ENCODE measurements around the gene CTAGE1.
"Not testable (repeated sequence)": the region's sequence is repeated elsewhere in the genome, so short reads cannot be mapped to it uniquely, and the experiment has no call there.

CTAGE1 gene

DNA sequence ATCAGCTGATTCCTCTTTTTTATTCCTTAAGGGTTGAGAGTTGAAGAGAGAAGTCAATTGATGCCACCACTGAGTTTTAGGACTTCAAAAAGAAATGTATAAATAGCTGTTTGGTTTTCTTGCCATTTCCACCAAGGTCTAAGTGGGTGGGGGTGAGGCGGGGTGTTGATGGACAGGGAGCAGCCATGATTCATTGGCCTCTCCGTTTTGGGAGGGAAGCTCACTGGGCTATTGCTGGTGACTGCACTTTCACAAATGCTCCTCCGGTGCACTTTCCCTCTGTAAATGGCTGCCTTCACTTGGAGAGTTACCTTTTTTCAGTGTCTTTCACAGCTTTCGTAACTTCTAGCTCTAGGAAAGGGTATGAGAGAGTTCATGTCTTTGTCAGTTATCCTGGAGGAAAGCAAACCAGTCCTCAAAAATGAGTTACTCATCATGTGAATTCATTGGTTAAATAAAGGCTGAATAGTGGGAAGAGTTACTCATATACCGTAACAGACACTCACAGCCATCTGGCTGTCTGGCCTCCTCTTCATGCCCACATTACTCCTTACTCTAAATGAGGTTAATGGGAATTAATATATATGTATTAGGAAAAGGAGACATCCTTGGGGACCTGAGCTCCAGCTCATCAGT, 17.4 kb upstream of the CTAGE1 start:
- DNase-seq: no peak

DNA sequence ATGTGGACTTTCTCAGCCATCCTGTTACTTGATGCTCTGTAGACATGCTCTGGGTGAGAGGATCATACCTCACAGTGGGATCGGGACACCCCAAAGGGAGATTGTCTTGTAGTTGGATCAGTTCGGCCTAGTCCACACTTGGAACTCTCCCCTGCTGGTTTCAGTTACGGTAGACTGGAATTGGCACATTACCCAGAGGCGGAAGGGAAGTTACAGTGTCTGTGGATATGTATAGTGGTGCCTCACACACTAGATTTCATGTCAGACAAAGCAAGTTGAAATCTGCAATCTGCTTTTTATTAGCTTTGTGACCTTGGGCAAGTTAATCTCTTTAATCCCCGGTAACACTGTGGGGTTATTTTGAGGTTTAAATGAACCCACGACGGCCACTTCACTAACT, 16.2 kb upstream of the CTAGE1 start:
- DNase-seq: no peak

DNA sequence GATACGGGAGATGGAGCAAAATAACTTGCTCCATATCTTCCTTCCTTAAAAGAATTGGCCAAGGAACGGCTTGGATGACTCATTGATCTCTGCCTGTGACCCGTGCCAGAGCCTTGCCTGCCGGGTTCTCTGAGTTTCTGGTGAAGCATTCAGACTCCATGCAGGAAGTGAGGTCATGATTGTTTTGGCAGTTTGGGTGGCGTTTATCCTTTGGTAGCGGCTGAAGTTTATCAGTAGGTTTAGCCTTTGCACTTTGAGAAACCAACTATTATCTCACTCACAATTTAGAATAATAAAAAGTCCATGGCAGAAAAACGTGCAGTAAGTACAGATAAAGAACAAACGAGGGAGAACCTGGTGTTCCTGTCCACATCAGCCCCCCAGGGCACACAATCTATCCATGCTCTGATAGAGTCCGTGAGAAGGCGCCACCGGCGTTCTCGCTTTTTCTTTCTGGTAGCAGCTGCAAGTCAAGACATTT, 15.0 kb upstream of the CTAGE1 start:
- DNase-seq: no peak

DNA sequence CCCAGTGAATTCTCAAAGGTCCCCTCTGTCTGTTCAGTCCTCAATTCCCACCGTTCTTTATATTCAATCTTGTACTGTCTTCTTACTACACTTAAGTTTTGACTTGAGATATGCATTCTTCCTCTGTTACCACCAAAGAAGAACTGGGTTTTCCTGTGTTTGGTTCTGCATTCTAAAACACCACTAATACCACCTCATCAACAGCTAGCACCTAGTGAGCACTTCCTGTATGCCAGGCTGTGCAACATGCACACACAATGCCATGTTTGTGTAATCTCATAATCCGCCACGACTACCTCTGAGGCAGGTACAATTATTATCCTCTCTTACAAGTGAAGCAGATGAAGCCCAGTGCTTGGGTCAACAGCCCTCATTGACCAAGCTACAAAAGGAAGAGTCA, 11.8 kb upstream of the CTAGE1 start:
- no peak for DNase-seq

DNA sequence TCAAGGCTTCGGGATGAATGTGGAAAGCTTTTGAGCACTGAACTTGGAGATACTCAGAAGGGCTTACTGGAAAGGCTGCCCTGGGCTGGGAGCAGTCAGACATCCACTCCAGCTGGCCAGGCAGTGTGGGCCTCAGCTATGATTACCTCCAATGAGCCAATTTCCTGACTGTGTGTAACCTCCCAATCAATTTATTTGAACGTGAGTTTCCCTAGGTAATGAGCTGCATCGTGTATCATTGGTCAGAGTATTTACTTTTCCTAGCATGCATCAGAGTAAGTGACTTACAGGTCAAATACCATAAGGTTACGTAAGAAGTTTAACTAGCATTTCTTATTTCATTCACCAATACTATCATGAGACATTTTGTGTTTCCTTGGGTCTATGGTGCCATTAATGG, 11.0 kb upstream of the CTAGE1 start:
- DNase-seq: no peak

DNA sequence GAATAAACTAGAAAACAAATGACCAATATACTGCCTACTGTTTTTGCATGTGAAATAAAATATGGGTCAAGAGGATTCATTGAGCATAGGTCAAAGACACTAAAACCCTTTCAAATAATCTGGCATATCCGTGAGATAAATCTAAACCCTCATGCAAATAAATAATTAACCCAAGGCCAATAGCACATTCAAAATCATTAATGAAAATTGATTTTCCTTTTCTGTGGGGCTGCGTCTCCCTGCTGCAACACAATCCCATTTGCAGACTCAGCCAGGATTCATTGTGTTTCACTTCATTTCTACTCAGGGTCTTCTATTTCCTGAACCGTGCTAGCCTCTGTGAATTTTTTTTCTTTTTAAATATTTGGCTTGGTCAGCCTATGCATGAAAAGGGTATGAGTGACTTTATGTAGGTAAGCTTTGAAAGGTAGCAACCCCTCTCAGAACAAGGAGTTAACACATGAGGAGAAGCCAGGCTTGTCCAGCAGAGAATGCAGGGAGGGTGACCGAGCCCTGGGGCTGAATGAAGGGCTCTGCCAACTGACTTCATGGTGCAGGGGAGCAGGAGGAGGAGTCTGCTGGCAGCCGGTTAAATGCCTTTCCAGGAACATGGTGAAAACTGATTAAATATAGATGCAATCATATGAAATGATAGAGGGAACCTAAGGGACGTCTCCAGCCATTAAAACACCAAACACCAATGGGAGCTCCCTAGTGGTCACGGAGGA, 10.3 kb upstream of the CTAGE1 start:
- no peak for DNase-seq

DNA sequence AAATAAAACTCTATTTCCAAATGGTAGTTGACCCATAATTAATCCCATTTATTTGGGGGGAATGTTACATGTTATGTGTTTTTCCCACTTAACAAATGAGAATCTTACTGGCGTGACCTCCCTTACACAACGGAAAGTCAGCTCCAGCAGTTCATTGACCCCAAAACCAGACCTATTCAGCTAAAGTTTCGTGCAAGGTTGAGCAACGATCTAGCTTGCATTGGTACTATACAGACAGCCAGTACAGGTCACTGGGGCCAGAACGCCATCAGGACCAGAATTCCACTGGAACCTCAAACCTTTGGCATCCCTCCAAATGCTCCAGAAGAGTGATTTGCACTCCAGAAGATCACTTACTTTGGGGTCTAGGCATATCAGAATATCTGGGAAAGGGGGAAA, 6.8 kb upstream of the CTAGE1 start:
- DNase-seq: no peak

DNA sequence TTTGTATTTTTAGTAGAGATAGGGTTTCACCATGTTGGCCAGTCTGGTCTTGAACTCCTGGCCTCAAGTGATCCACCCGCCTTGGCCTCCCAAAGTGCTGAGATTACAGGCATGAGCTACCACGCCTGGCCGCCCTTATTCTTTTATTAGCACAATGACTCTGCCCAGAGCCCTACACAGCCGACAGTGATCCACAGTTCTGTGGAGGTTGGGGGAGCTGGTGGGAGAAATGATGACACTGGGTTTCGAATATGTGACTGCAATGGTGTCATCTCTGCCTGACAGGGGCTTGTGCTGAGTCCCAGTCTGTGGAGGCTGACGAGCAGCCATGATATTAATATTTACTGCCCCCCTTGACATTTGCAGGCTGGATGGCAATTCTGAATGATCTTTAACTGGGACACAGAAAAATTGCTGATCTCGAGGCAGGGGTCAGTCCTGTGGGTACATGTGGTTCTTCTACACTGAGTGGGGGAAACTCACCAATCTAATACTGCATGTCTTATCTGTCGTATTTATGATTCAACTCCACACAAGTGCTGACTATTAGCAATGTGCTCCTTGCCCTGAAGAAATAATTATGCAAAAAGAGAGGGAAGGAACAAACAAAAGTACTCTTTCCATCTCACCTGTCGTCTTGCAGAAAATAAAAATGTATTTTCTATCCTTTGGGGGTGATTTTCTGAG, 6.3 kb upstream of the CTAGE1 start:
- no peak for DNase-seq

DNA sequence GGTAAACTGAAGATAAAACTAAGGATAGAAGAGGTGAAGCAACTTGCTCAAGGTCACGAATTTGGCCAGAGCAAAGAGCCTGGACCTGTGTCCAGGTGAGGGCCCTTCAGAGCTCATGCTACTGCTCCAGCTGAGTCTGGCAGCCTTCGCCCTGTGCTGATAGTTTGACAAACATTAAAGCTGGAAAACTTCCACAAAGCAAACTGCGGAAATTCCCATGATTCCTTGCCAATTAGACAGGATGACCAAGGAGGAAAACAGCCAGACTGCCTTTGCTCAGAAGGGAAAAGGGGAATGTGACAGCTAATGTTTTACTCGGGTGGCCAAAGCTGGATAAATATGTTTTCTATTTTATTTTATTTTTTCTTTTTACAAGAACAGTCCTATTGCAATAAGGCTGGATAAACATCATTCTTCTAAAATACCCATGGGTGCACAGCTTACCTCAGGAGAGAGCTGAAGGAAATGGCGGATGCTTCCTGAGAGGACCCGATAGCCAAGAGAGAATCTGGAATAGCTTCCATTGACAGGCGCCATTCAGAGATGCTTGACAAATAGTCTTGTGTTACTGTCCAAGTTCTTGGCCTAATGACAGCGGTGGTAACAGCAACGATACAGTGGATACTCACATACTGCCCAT, 5.3 kb upstream of the CTAGE1 start:
- DNase-seq: no peak

DNA sequence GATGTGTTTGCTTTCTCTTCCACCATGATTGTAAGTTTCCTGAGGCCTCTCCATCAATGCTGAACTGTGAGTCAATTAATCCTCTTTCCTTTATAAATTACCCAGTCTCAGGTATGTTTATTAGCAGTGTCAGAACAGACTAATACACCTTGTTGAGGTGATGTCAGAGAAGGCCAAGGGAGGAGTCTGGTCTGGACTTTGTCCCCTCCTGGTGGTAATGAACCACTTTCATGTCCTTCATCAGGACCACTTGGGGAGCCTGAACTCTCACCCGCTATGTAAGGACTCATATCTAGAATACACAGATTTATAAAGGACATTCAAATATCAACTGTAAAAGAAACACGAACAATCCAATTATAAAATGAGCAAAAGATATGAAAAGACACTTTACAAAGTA, 2.9 kb upstream of the CTAGE1 start:
- no peak for DNase-seq

DNA sequence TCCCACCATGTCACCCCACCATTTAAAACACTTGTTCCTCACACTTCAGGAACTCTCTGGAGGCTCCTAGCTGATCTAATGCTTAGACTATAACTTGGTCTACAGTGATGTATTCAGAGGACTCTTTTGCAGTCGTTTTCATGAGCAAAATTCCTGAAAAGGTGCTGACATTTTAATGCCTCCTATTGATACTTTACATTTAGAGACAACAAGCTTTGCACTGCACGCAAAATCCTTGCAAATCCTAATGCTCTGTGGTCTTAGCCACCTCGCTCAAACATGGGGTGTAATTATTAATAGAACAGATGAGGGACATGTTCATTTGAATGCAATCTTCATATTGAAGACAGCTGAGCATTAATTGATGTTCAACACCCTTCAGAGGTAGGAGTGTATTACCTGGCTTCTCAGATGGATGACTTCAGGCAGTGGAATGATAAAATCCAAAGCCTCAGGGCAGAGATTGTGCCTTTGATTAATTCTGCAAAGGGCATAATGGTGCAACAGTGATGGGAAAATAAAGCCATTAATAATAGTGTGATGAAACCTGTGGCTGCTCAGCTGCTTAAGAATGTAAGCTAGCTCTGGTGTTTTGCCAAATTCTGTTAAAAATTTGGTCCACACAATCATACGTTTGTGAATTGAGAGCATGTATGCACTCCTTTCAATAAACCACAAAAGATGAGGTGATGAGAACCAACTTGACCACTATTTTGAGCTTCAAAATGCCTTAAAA, 5.4 kb downstream of the CTAGE1 start:
- no peak for DNase-seq

DNA sequence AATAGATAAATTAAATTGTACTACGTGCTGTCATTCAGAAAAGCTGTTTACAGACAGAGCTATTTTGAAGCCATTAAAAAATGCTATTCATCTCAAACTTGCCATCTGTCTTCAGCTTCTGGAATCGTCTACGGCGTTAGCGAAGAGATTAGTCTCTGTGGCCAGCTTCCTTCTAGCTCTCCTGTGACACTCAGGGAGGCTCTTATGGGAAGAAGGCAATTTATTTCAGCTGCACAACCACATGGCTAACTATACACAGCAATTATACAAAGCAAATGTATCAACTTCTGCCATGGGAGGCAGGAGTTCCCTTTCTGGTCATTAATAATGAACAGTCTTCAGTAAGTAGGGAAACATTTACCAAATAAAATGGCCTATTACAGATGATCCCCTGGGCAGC, 6.3 kb downstream of the CTAGE1 start:
- no peak for DNase-seq

DNA sequence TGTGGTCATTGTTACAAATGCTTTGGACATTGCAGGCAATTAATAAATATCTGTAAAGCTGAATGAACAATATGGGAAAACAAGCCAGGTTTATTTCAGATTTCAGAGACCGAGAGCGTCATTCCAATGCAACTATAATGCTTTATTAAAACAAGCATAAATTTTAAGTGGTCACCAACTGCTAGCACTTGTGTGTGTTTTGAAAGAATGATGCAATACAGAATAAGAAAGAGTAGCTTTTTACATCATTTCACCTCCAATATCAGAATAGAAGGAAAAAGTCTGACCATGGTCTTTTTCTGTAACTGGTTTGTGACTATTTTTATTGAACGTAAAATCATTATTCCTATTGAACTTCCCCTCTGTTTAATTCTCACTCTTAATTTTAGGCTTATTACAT, 7.6 kb downstream of the CTAGE1 start:
- no peak for DNase-seq

DNA sequence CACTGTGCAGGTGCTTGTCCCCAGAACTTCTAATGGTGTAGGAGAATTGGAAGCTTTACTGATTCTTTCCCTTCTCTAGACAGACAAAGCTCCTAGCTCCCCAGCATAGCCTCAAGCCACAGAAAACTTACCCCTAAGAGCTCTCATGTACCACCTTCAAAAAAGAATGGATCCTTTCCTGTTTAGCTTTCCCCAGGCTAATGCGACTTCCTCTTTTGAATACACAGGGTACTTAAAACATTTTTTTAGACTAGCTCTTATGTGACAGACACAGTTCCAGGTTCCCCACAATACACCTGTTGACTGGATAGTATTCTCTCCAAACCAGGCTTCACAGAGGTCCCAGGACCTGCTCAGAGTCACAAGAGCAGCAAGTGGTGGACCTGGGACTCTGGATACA, 8.3 kb downstream of the CTAGE1 start:
- DNase-seq: no peak

DNA sequence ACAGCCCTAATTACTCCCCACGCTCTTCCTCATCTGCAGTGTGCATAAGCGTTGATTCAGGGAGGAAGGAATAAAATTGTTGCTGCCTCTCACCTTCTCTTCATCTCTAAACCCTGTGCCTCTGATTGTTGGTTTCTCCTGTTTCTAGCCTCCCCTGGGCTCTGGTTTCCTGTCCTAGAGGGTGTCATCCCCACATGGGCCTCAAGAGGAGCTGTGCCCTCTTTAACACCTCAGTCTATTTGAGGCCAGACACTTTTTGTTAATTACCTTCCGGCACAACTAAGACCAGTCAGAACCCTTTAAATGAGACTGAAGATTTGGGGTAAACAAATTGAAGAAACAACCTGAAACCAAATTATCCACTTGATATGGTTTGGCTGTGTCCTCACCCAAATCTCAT, 9.7 kb downstream of the CTAGE1 start:
- no peak for DNase-seq

DNA sequence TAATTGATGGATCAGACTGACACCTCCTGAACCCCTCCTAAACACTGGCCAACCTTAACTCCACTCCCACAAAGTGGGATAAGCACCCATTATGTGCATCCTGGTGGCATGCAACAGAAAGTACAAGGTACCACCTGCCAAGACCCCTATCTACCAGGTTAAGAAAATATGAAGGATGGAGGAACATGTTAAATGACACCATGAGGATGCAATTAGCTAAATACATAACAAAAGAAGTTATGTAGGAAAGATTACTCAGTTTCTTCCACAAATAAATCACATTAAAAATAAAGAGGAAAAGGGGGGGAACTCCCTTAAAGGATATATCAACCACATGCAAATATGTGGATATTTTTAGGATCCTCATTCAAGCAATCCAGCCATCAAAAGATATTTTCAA, 12.6 kb downstream of the CTAGE1 start:
- no peak for DNase-seq

DNA sequence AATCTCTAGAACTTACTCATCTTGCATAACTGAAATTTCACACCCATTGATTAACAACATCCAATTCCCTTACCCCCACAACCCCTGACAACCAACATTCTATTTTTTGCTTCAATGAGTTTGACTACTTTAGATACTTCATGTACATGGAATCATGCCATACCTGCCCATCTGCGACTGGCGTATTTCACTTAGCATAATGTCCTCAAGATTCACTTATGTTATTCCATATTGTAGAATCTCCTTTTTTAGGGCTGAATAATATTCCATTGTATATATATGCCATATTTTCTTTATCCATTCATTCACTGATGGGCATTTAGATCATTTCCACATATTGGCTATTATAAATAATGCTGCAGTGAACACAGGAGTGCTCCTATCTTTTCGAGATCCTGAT, 13.8 kb downstream of the CTAGE1 start:
- DNase-seq: no peak

DNA sequence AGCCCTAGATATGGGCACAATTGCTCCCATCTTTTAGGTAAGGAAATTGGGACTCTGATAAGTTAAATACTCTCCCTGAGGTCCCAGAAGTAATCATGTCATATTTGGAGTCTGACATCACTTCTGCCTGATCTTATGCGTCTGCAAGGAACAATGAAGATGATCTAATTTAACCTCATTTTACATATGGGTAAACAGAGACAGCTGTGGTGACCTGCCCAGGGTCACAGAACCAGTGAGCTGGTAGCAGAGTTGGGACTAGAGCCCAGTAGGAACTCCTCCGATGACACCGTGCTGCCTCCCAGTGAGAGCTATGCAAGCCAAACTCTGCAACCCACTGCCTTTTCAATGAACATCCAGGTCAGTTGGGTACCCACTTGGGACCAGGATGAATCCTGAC, 17.8 kb downstream of the CTAGE1 start:
- no peak for DNase-seq

DNA sequence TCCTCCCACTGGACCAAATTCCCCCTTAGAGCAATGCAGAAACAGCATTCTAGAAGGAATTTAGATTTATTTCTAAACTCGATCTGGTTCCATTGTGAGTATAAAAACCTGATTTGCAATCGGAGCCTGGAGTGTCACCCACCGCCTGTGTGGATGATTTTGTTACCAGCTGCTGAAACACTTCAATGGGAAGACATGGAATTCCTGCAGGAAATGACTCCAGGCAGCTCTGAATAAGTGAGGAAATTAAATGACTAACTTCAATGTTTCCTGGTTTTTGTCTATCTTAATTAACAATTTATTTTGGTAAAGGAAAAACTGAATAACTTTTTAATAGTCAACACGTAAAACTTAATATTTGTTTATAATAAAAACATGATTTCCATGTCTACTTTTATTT, 19.3 kb downstream of the CTAGE1 start:
- no peak for DNase-seq

DNA sequence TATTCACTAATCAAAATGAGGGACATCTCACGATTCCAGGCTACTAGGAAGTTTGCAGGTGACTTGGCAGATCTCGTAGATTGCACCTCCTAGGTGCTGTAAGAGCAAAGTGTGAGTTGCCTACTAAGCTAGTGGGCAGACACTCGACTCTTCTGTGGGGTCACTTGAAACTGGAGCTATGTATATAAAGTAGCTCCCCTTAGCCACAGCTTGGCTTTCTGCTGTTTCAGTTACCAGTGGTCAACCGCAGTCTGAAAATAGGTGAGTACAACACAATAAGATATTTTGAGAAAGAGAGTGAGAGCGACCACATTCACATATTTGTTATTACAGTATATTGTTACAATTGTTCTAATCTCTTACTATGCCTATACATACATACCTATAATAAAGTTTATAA, 23.3 kb downstream of the CTAGE1 start:
- no peak for DNase-seq

DNA sequence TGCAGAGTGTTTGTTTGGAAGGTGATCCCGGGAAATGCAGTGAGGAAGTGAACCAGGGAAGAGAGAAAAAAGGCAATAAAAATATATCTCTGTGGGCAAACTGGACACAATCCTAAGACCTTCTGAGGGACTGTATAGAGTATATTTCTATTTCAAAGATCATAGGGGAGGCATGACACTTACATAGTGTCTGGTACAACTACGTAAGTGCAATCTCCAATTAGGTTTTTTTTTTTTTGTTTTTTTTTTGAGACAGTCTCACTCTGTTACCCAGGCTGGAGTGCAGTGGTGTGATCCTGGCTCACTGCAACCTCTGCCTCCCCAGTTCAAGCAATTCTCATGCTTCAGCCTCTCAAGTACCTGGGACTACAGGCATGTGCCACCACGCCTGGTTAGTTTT, 24.6 kb downstream of the CTAGE1 start:
- not testable (repeated sequence) for DNase-seq

DNA sequence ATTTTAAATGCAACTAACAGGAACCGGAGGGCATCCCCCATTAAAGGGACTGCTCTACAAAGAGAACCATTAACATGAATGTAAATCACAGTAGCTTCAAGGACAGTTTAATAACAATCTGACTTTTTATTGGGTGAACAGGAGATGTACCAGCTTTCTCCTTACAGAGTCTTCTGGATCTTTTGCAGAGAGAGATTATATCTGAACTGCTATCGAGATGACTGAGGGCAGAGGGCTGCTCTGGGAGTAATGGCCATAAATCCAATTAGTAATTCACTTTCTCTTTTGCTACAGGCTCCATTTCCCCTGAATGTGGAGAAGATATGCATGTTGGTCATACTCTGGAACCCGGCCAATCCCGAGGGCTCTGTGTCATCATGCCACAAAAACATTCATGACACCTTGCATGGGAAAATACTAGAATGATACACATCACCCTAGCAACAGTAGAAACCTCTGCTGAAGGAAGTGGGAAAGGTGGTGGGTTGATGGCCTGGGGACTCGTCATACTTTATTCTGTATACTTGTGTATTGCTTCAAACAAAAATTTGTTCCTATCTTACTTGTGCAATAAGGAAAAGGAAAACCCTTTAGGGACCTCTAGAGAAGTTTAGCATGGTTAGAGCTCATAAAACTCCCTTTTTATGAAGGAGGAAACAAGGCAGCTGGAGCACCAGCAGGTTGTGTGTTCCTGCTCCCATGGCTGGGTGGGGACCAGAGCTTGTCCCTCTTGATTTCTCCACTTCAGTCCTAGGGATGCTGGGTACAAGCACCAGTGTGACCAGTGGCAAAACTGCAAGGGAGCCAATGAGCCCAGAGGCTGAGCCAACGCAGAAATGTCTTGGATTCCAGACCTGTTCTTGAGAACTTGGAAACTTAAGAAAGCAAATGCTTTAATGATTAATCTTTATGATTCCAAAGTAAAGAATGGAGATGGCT, 26.0 kb downstream of the CTAGE1 start:
- no peak for DNase-seq

Data from activated CD4-positive, alpha-beta T cell treated with anti-CD3 and anti-CD28 coated beads, Interleukin-2, Interleukin-6, amounts not matched to agents 100 ng/mL and 50 ng/mL, durations not matched to agents 16 hours and 8 hours (primary cell).